WERI-Rb-1 (cell line): ENCODE results near the gene BAZ2A.
A peak's percentile ranks its signal among the peaks of the same experiment; 100 is the strongest.

Experiments used
- DNase-seq: peaks from one replicate; pipeline ENCODE4 v3.0.0-alpha.2; 2020
- H3K27ac ChIP-seq: fragments of 250-450 bp; sonication (Bioruptor Pico); 2 replicates; pipeline ENCODE4 v1.5.1; 2020; ENCODE audit warnings: mild to moderate bottlenecking, moderate library complexity
- H3K27me3 ChIP-seq: fragments of 250-450 bp; sonication (Bioruptor Pico); 2 replicates; pipeline ENCODE4 v1.5.1; 2021; ENCODE audit warnings: mild to moderate bottlenecking, low read depth, moderate library complexity; ENCODE audit not compliant: insufficient read depth, severe bottlenecking
- H3K36me3 ChIP-seq: fragments of 250-450 bp; sonication (Bioruptor Pico); 2 replicates; pipeline ENCODE4 v1.5.1; 2020; ENCODE audit warnings: mild to moderate bottlenecking, moderate library complexity
- H3K4me3 ChIP-seq: 2 replicates; pipeline ENCODE4 v1.5.1; 2011; ENCODE audit warnings: low read depth, mild to moderate bottlenecking, control low read depth, low read length
- H3K9me3 ChIP-seq: fragments of 250-450 bp; sonication (Bioruptor Pico); 2 replicates; pipeline ENCODE4 v1.5.1; 2021; ENCODE audit warnings: mild to moderate bottlenecking, moderate library complexity; ENCODE audit not compliant: severe bottlenecking
- TF ChIP-seq, protein P1 (sequence below): IDR thresholded peaks from 2 replicates; pipeline ENCODE4 v1.5.1; 2011; ENCODE audit warnings: low read depth, mild to moderate bottlenecking, control low read depth, inconsistent platforms, low read length

The BAZ2A gene

DNA sequence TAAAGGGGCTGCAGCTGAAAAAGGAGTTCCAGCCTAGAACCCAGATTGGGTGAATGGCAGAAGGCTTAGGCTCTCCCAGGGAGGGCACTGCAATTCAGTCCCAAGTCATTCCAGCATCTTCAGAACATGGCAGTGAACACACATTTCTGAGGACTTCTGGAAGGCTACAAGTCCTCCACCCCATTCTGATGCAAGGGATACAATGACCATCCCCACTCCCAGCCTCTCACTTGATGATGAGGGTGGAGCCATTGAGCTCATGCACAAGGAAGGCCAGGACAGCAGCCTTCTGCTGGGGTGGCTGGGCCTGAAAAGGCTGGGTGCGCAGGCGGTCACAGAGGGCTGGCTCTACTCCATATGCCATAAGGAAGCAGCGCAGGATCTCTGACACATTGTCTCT, 25.8 kb downstream of the BAZ2A start:
- Histone ChIP-seq H3K9me3 (no peaks in the 10 kb centered on the region), H3K36me3 (peaks cover 95% of the 10 kb centered on the region), H3K27me3 (no peaks in the 10 kb centered on the region)

DNA sequence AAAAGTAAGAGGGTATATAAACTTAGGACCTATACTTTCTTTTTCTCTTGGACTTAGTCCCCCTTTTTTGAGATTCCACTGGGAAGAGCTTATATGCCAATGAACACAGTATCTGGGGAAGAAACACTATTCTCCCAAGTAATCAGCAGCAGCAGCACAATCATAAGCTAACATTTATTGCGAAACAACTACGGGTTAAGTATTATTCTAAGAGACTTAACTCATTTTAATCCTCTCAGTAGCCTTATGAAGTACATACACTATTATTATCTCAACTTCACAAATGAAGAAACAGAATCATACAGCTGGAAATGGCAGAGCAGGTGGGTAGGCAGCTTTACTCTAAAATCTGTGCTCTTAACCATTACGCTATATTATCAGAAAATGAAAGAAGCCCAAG, 27.9 kb downstream of the BAZ2A start:
- no peak overlapping the region for H3K27ac ChIP-seq
- H3K4me3 ChIP-seq = no peak overlapping the region
- H3K36me3 ChIP-seq = peaks cover 98% of the 10 kb centered on the region
- no peaks in the 10 kb centered on the region for H3K27me3 ChIP-seq
- TF ChIP-seq, protein P1, sequence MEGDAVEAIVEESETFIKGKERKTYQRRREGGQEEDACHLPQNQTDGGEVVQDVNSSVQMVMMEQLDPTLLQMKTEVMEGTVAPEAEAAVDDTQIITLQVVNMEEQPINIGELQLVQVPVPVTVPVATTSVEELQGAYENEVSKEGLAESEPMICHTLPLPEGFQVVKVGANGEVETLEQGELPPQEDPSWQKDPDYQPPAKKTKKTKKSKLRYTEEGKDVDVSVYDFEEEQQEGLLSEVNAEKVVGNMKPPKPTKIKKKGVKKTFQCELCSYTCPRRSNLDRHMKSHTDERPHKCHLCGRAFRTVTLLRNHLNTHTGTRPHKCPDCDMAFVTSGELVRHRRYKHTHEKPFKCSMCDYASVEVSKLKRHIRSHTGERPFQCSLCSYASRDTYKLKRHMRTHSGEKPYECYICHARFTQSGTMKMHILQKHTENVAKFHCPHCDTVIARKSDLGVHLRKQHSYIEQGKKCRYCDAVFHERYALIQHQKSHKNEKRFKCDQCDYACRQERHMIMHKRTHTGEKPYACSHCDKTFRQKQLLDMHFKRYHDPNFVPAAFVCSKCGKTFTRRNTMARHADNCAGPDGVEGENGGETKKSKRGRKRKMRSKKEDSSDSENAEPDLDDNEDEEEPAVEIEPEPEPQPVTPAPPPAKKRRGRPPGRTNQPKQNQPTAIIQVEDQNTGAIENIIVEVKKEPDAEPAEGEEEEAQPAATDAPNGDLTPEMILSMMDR = no peak
- H3K9me3 ChIP-seq = no peaks in the 10 kb centered on the region
- no peak for DNase-seq

More for the DNA sequence above, 25.8 kb downstream of the BAZ2A start:
- H3K4me3 ChIP-seq = no peak overlapping the region
- H3K27ac ChIP-seq = no peak overlapping the region
- DNase-seq = no peak
- TF ChIP-seq, protein P1 = no peak

DNA sequence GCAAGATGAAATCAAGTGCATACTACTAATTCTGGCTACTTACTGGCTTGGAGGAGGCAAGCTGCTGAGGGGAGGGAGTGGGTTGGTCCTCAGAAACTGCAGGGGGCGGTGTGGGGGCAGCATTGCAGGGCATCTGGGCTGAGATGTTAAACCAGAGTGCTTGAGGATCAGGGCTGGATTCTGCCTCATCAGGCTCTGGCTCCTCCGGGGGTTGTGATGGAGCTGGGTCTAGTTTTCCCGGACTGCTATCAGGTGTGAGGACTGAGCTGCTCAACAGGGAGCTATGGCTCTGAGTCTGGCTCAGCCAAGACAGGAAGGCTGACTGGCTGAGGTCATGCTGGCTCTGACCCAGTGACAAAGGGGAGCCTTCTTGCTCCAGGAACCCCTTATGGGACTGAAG, 28.6 kb downstream of the BAZ2A start:
- DNase-seq = peak; percentile 74
- no peaks in the 10 kb centered on the region for H3K9me3 ChIP-seq
- H3K4me3 ChIP-seq = no peak overlapping the region
- H3K27ac ChIP-seq = no peak overlapping the region
- TF ChIP-seq, protein P1 = peak; percentile 66
- peaks cover 98% of the 10 kb centered on the region for H3K36me3 ChIP-seq
- no peaks in the 10 kb centered on the region for H3K27me3 ChIP-seq

DNA sequence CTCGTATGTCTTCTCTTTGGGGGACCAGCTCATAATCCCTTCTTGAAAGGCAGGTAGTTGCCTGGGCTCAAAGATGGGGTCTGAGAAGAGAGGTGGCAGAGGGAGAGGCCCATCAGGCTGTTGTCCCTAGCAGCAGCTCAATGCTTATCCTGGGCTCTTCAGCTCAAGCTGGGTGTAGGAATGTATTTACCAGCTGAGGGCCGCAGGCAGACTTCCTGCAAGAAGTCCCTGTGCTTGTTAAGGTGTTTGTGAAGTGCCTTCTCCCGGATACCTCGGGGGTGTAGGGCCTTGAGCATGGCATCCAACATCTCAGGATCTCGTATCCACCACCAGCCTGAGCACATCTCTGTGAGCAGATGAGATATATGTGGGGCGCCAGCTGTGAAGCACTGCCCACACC, 29.4 kb downstream of the BAZ2A start:
- H3K27ac ChIP-seq = no peak overlapping the region
- TF ChIP-seq, protein P1 = no peak
- H3K9me3 ChIP-seq = no peaks in the 10 kb centered on the region
- no peak for DNase-seq
- peaks cover 96% of the 10 kb centered on the region for H3K36me3 ChIP-seq
- H3K27me3 ChIP-seq = no peaks in the 10 kb centered on the region
- H3K4me3 ChIP-seq = no peak overlapping the region

DNA sequence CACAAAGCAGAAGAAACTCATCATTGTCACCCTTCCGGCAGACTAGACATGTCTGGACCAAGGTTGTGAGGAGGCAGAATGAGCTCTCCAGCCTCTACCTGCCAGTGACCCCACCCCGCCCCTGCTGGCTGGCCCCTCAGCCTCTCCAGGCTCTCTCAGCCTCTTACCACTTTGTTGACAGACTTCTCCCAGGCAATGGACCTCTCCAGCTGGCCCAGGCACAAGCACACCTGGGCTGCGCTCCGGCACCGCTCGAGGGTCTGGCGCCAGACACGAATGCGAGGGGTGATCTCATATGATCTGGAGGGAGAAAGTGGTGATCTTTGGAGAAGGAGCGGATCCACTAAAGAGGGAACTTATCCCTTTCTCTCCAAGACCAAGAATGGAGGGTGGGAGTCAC, 30.3 kb downstream of the BAZ2A start:
- peaks cover 86% of the 10 kb centered on the region for H3K36me3 ChIP-seq

DNA sequence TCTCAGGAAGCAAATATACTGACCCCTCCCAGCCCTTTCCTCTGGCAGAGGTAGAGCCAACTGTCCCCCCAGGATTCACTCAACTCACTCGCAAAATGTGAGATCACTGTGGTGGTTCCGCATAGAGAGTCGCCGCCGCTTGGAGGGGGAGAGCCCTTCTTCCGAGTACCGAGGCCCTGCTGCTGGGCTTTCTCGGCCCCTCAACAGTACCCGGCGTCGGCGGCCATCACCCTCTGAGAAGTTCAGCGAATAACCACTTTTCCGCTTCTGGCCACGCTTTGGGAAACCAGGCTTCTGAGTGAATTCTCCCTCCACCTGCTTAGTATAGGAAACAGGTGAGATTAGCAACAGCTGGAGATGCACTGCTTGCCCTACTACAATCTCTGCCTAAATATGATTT, 31.1 kb downstream of the BAZ2A start:
- H3K9me3 ChIP-seq = no peaks in the 10 kb centered on the region

More for the DNA sequence above, 30.3 kb downstream of the BAZ2A start:
- Histone ChIP-seq H3K4me3 (no peak overlapping the region), H3K27me3 (no peaks in the 10 kb centered on the region), H3K27ac (no peak overlapping the region), H3K9me3 (no peaks in the 10 kb centered on the region)
- TF ChIP-seq, protein P1 = no peak
- DNase-seq = no peak

More for the DNA sequence above, 31.1 kb downstream of the BAZ2A start:
- H3K36me3 ChIP-seq = peaks cover 79% of the 10 kb centered on the region
- no peak overlapping the region for H3K4me3 ChIP-seq
- TF ChIP-seq, protein P1 = no peak
- no peaks in the 10 kb centered on the region for H3K27me3 ChIP-seq
- H3K27ac ChIP-seq = no peak overlapping the region
- DNase-seq = no peak
